WTC11 (cell line): ENCODE results near the gene RHCG. TPM values are rescaled to one million over a fixed set of nuclear protein-coding genes. Genes with fewer than 3 reads are reported as not detected.

Experiments used
- ATAC-seq: fragments of 200-7000 bp; cut with Tn5 transposase; 2 replicates; pipeline ENCODE4 v1.10.0; 2021; ENCODE audit warnings: mild to moderate bottlenecking, moderate library complexity
- CTCF ChIA-PET: fragments of 300-600 bp; sonication (Branson Sonifier 250); formaldehyde crosslinking; loops from one replicate; lab custom pipeline; 2021; ENCODE audit warnings: antibody characterized with exemption; lab: Charles Lee
- POLR2A ChIA-PET: fragments of 350-600 bp; sonication (Branson Sonifier 250); formaldehyde crosslinking; loops from one replicate; lab custom pipeline; 2021; ENCODE audit warnings: antibody characterized with exemption; lab: Charles Lee
- DNase-seq: peaks from one replicate; pipeline ENCODE4 v3.0.0; 2021; ENCODE audit warnings: low spot score
- H3K27ac Mint-ChIP-seq: 2 replicates; pipeline ENCODE4 v1.8.0; 2021; ENCODE audit warnings: mixed read lengths
- H3K27me3 Mint-ChIP-seq: 2 replicates; pipeline ENCODE4 v1.8.0; 2021; ENCODE audit warnings: low read depth, mild to moderate bottlenecking, moderate library complexity, mixed read lengths
- H3K36me3 Mint-ChIP-seq: 2 replicates; pipeline ENCODE4 v1.8.0; 2021; ENCODE audit warnings: mixed read lengths
- H3K4me1 Mint-ChIP-seq: 2 replicates; pipeline ENCODE4 v1.8.0; 2022; ENCODE audit warnings: mixed read lengths
- H3K4me3 Mint-ChIP-seq: 2 replicates; pipeline ENCODE4 v1.8.0; 2021; ENCODE audit warnings: mild to moderate bottlenecking, moderate library complexity, mixed read lengths
- H3K9me3 Mint-ChIP-seq: 2 replicates; pipeline ENCODE4 v1.8.0; 2021; ENCODE audit warnings: mixed read lengths
- CBFB ChIP-seq: sonication (generic); formaldehyde crosslinking; IDR thresholded peaks from 2 replicates; pipeline ENCODE4 v1.8.1; 2022; ENCODE audit warnings: mild to moderate bottlenecking, low read depth, missing genetic modification reagents
- CTCF ChIP-seq: fragments of 200-600 bp; IDR thresholded peaks from 2 replicates; pipeline ENCODE4 v1.8.0; 2022; ENCODE audit warnings: antibody characterized with exemption
- EMX1 ChIP-seq: fragments of 250-450 bp; sonication (Bioruptor Pico); IDR thresholded peaks from 2 replicates; pipeline ENCODE4 v1.8.0; 2021; ENCODE audit warnings: mild to moderate bottlenecking
- ETV6 ChIP-seq: sonication (generic); formaldehyde crosslinking; IDR thresholded peaks from 2 replicates; pipeline ENCODE4 v1.8.1; 2022; ENCODE audit warnings: mild to moderate bottlenecking, missing genetic modification reagents
- FOXK1 ChIP-seq: sonication (generic); formaldehyde crosslinking; IDR thresholded peaks from 2 replicates; pipeline ENCODE4 v1.8.0; 2022; ENCODE audit warnings: mild to moderate bottlenecking, moderate library complexity, missing genetic modification reagents
- GRHL2 ChIP-seq: fragments of 250-450 bp; sonication (Bioruptor Pico); IDR thresholded peaks from 2 replicates; pipeline ENCODE4 v1.8.0; 2022; ENCODE audit warnings: mild to moderate bottlenecking, moderate library complexity; ENCODE audit not compliant: insufficient replicate concordance, severe bottlenecking
- IRF2 ChIP-seq: sonication (generic); formaldehyde crosslinking; IDR thresholded peaks from 2 replicates; pipeline ENCODE4 v1.8.0; 2022; ENCODE audit warnings: low read depth, missing genetic modification reagents, borderline replicate concordance
- JUN ChIP-seq: sonication (generic); formaldehyde crosslinking; IDR thresholded peaks from 2 replicates; pipeline ENCODE4 v1.8.0; 2023; ENCODE audit warnings: mild to moderate bottlenecking, missing genetic modification reagents
- KAT7 ChIP-seq: sonication (generic); formaldehyde crosslinking; IDR thresholded peaks from 2 replicates; pipeline ENCODE4 v1.8.1; 2023; ENCODE audit warnings: missing genetic modification reagents, mild to moderate bottlenecking, borderline replicate concordance
- MAX ChIP-seq: sonication (generic); formaldehyde crosslinking; IDR thresholded peaks from 2 replicates; pipeline ENCODE4 v1.8.0; 2022; ENCODE audit warnings: mild to moderate bottlenecking, missing genetic modification reagents
- NFE2L1 ChIP-seq: sonication (generic); formaldehyde crosslinking; IDR thresholded peaks from 2 replicates; pipeline ENCODE4 v1.8.1; 2023; ENCODE audit warnings: missing genetic modification reagents
- NFYB ChIP-seq: sonication (generic); formaldehyde crosslinking; conservative IDR thresholded peaks from 2 replicates; pipeline ENCODE4 v1.8.0; 2022; ENCODE audit warnings: low read depth, missing genetic modification reagents
- NR1H2 ChIP-seq: sonication (generic); formaldehyde crosslinking; IDR thresholded peaks from 2 replicates; pipeline ENCODE4 v1.9.0; 2021; ENCODE audit warnings: mild to moderate bottlenecking, moderate library complexity, missing genetic modification reagents
- NR2C2 ChIP-seq: sonication (generic); formaldehyde crosslinking; IDR thresholded peaks from 2 replicates; pipeline ENCODE4 v1.8.0; 2022; ENCODE audit warnings: mild to moderate bottlenecking, missing genetic modification reagents
- NR3C1 ChIP-seq: sonication (generic); formaldehyde crosslinking; conservative IDR thresholded peaks from 2 replicates; pipeline ENCODE4 v1.8.1; 2023; ENCODE audit warnings: low read depth, mild to moderate bottlenecking, missing genetic modification reagents
- PRDM15 ChIP-seq: sonication (generic); formaldehyde crosslinking; IDR thresholded peaks from 2 replicates; pipeline ENCODE4 v1.8.0; 2022; ENCODE audit warnings: missing genetic modification reagents
- PREB ChIP-seq: sonication (generic); formaldehyde crosslinking; IDR thresholded peaks from 2 replicates; pipeline ENCODE4 v1.8.1; 2022; ENCODE audit warnings: mild to moderate bottlenecking, missing genetic modification reagents, moderate library complexity, borderline replicate concordance
- RORB ChIP-seq: fragments of 250-450 bp; sonication (Bioruptor Pico); IDR thresholded peaks from 2 replicates; pipeline ENCODE4 v1.9.0; 2021; ENCODE audit warnings: mild to moderate bottlenecking
- SMAD3 ChIP-seq: sonication (generic); formaldehyde crosslinking; IDR thresholded peaks from 2 replicates; pipeline ENCODE4 v1.8.0; 2022; ENCODE audit warnings: missing genetic modification reagents, mild to moderate bottlenecking, borderline replicate concordance
- SP1 ChIP-seq: sonication (generic); formaldehyde crosslinking; conservative IDR thresholded peaks from 2 replicates; pipeline ENCODE4 v1.8.1; 2022; ENCODE audit warnings: missing genetic modification reagents
- TEAD4 ChIP-seq: sonication (generic); formaldehyde crosslinking; IDR thresholded peaks from 2 replicates; pipeline ENCODE4 v1.8.0; 2022; ENCODE audit warnings: mild to moderate bottlenecking, missing genetic modification reagents
- ZNF138 ChIP-seq: sonication (generic); formaldehyde crosslinking; conservative IDR thresholded peaks from 2 replicates; pipeline ENCODE4 v1.8.1; 2022; ENCODE audit warnings: mild to moderate bottlenecking, moderate library complexity, missing genetic modification reagents
- ZNF396 ChIP-seq: fragments of 250-450 bp; sonication (Bioruptor Pico); IDR thresholded peaks from 2 replicates; pipeline ENCODE4 v1.8.0; 2021; ENCODE audit warnings: mild to moderate bottlenecking, moderate library complexity, borderline replicate concordance
- ZNF532 ChIP-seq: fragments of 250-450 bp; sonication (Bioruptor Pico); IDR thresholded peaks from 2 replicates; pipeline ENCODE4 v1.9.0; 2021; ENCODE audit warnings: mild to moderate bottlenecking, borderline replicate concordance
- ZNF671 ChIP-seq: fragments of 250-450 bp; sonication (Bioruptor Pico); IDR thresholded peaks from 2 replicates; pipeline ENCODE4 v1.8.0; 2021; ENCODE audit warnings: mild to moderate bottlenecking
- total RNA-seq: library from RNA; stranded (reverse); gene quantifications from 3 replicates; pipeline ENCODE4 v1.2.3, GENCODE V29; 2021

RHCG gene
- total RNA-seq, 1 experiment from 2014 or later, result 0.31 TPM

GRCh38 chr15:89514596-89515406, 18.4 kb upstream of the RHCG start:
- no peaks in the 10 kb centered on the region; the same call in 1 of the 2 replicates for H3K27me3 Mint-ChIP-seq
- ATAC-seq, result no peak
- no peak overlapping the region for H3K4me3 Mint-ChIP-seq
- ChIA-PET CTCF (interaction anchor here (1.1 to 2.0 kb wide), 4 partner anchors 17 to 156 kb away, joined by 3 to 5 read pairs (median 4); partner anchors contain the start of gene RHCG), POLR2A (no interaction called here)
- H3K36me3 Mint-ChIP-seq, result no peaks in the 10 kb centered on the region
- no peaks in the 10 kb centered on the region for H3K4me1 Mint-ChIP-seq
- TF ChIP-seq NR1H2 (CRISPR knock-in tag) (no peak), ETV6 (no peak), RORB (no peak), PREB (CRISPR knock-in tag) (no peak), MAX (CRISPR knock-in tag) (no peak), SMAD3 (CRISPR knock-in tag) (no peak), ZNF532 (CRISPR knock-in tag) (no peak), NFYB (CRISPR knock-in tag) (no peak), EMX1 (CRISPR knock-in tag) (no peak), CBFB (CRISPR knock-in tag) (no peak)
- no peak for DNase-seq
- peaks cover 3% of the 10 kb centered on the region; the same call in 1 of the 2 replicates for H3K9me3 Mint-ChIP-seq
- no peak overlapping the region for H3K27ac Mint-ChIP-seq

GRCh38 chr15:89514186-89514585, 17.8 kb upstream of the RHCG start:
- no peak overlapping the region for H3K4me3 Mint-ChIP-seq
- ChIA-PET CTCF (interaction anchor here (1.4 to 2.0 kb wide), 2 partner anchors 17 to 22 kb away, joined by 5 read pairs; no protein-coding TSS in a partner anchor), POLR2A (no interaction called here)
- DNase-seq, result no peak
- peaks cover 3% of the 10 kb centered on the region; the same call in 1 of the 2 replicates for H3K9me3 Mint-ChIP-seq
- ATAC-seq, result no peak
- H3K36me3 Mint-ChIP-seq, result no peaks in the 10 kb centered on the region
- no peaks in the 10 kb centered on the region for H3K4me1 Mint-ChIP-seq
- H3K27ac Mint-ChIP-seq, result no peak overlapping the region
- H3K27me3 Mint-ChIP-seq, result no peaks in the 10 kb centered on the region; the same call in 1 of the 2 replicates
- TF ChIP-seq RORB, result no peak
- TF ChIP-seq NFE2L1, result no peak
- no peak for TF ChIP-seq PRDM15
- no peak for TF ChIP-seq ZNF138
- no peak for TF ChIP-seq NR2C2 (CRISPR knock-in tag)
- no peak for TF ChIP-seq EMX1 (CRISPR knock-in tag)
- TF ChIP-seq ZNF396 (CRISPR knock-in tag), result no peak
- TF ChIP-seq SP1 (CRISPR knock-in tag), result no peak
- no peak for TF ChIP-seq JUN
- no peak for TF ChIP-seq KAT7
- TF ChIP-seq IRF2 (CRISPR knock-in tag), result no peak
- no peak for TF ChIP-seq GRHL2
- TF ChIP-seq TEAD4 (CRISPR knock-in tag), result no peak
- no peak for TF ChIP-seq NR3C1 (CRISPR knock-in tag)
- no peak for TF ChIP-seq CTCF
- no peak for TF ChIP-seq FOXK1 (CRISPR knock-in tag)
- no peak for TF ChIP-seq ZNF671 (CRISPR knock-in tag)
